Coronary artery (tissue), 2 donors: ENCODE measurements around the gene GABRG3.

ENCODE experiments used
- DNase-seq: peaks from one replicate; pipeline ENCODE4 v3.0.0-alpha.2; 2017; ENCODE audit warnings: low spot score
- H3K27ac ChIP-seq, 2 donors: fragments of 200-600 bp; sonication (generic); one replicate each; pipeline ENCODE4 v1.5.1; 2016 to 2019
- H3K4me3 ChIP-seq: fragments of 200-600 bp; sonication (generic); 2 replicates; pipeline ENCODE4 v1.5.1; 2016; ENCODE audit warnings: mild to moderate bottlenecking, moderate library complexity
- TF ChIP-seq, protein P1 (sequence below): fragments of 200-600 bp; sonication (generic); IDR thresholded peaks from one replicate; pipeline ENCODE4 v1.5.1; 2019; ENCODE audit warnings: antibody characterized with exemption

The GABRG3 gene

DNA sequence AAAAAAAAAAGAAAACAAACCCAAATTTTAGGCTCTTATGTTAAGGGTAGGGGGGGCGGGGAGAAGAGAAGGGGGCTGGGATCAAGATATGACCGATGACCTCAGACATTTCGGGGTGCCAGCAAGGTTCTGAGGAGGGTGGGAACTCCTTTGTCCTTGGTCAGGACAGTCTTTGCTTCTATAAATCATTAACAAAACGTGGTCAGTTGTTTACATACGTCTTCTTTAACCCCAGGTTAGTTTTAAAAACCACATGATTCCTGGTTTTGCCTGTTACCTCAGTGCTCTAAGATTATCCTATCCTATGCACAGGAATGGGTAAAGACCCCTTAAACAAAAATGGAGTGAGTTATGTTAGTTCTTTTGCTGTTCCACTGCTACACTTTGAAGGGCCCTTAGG lies 285.5 kb downstream of the GABRG3 start:
- no peak for DNase-seq
- Histone ChIP-seq H3K4me3 (no peak overlapping the region), H3K27ac (no peak overlapping the region)
- TF ChIP-seq, protein P1, sequence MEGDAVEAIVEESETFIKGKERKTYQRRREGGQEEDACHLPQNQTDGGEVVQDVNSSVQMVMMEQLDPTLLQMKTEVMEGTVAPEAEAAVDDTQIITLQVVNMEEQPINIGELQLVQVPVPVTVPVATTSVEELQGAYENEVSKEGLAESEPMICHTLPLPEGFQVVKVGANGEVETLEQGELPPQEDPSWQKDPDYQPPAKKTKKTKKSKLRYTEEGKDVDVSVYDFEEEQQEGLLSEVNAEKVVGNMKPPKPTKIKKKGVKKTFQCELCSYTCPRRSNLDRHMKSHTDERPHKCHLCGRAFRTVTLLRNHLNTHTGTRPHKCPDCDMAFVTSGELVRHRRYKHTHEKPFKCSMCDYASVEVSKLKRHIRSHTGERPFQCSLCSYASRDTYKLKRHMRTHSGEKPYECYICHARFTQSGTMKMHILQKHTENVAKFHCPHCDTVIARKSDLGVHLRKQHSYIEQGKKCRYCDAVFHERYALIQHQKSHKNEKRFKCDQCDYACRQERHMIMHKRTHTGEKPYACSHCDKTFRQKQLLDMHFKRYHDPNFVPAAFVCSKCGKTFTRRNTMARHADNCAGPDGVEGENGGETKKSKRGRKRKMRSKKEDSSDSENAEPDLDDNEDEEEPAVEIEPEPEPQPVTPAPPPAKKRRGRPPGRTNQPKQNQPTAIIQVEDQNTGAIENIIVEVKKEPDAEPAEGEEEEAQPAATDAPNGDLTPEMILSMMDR: no peak

DNA sequence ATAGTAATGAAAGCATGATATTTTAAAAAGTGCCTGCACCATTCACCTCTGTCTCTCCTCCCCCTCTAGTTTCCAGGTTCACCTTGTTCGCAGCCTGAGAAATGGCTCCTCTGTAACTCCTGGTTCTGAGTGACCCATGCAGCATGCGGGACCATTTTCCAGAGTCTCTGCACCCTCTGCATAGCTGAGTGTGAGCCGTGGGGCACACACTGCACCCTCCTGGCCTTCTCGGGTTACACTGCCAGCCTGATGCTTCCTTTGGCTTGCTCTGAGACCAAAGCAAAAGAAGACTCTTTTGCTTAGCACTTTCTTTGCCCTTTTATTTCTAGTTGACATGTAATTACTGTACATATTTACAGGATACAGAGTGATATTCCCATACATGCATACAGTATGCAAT lies 287.3 kb downstream of the GABRG3 start:
- no peak overlapping the region for H3K27ac ChIP-seq
- H3K4me3 ChIP-seq: no peak overlapping the region
- DNase-seq: no peak
- TF ChIP-seq, protein P1: no peak

DNA sequence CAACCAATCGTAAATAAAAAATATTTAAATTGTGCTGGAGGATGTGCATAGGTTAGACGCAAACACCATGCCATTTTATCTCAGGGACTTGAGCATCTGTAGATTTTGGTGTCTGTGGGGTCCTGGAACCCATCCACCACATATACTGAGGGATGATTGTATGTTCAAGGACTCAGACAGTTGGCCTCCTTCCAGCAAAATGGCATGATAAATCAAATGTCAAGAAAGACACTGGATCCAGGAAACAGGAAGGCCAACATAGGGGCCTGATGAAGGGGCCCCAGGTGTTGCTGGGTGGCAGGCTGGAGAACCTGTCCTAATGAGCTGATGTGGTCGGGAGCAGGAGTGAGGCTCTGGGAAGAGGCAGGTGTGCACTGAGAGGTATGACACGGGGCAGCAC lies 289.5 kb downstream of the GABRG3 start:
- TF ChIP-seq, protein P1: no peak
- DNase-seq: no peak
- Histone ChIP-seq H3K4me3 (no peak overlapping the region), H3K27ac (no peak overlapping the region)

DNA sequence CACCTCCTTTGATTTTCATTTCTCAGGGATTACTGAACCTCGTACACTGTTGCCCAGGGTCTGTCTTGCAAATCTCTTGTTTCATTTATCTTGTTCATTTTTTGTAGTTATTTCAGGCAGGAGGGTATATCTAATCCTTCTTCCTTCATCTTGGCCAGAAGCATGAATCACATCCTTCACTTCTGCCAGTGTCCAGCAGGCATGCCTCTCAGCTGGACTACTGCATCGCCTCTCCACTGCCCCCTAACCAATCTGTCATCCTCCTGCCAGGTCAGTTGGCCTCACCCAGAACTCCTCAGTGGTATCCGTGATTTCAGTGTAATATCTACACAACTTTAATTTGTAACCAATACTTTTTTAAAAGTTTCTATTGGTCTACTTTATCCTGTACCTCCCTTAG lies 297.9 kb downstream of the GABRG3 start:
- TF ChIP-seq, protein P1: no peak
- Histone ChIP-seq H3K4me3 (no peak overlapping the region), H3K27ac (no peak overlapping the region)
- no peak for DNase-seq

DNA sequence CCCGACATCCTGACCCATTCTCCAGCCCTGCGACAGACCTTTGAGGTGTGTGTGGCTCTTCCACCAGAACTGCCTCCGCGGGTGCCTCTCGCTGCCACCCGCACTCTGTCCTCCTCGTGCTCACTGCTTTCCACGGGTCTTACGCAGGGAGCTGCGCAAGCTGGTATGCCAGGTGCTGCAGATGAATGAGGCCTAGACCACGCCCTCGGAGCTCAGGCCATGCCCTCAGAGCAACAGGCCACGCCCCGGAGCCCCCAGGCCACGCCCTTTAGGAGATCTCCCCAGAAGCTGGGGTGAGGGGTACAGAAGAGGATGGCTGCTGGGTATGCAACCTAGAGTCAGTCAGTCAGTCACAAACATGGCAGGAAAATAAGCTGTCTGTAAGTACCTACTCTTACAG lies 300.3 kb downstream of the GABRG3 start:
- Histone ChIP-seq H3K27ac (no peak overlapping the region), H3K4me3 (no peak overlapping the region)
- DNase-seq: no peak
- TF ChIP-seq, protein P1: no peak

DNA sequence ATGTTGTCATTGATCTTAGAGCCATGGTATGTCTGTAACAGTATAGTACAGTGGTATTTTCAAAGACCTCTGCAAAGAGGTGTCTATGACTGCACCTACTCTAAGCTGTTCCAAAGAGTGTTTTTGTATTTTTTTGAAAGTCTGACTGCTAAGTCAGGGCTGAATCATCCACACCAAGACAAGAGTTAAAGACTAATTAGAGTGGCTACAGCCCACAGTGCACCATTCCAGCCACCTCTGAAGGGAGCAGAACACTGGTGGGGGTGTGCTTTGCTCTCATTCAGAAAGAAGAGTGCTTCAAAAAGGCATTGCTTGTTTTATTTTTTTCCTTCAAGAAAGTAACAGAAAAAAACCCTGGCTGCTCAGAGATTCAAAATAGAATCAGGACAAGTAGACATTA lies 301.4 kb downstream of the GABRG3 start:
- no peak overlapping the region for H3K27ac ChIP-seq
- DNase-seq: no peak
- H3K4me3 ChIP-seq: no peak overlapping the region
- TF ChIP-seq, protein P1: no peak

DNA sequence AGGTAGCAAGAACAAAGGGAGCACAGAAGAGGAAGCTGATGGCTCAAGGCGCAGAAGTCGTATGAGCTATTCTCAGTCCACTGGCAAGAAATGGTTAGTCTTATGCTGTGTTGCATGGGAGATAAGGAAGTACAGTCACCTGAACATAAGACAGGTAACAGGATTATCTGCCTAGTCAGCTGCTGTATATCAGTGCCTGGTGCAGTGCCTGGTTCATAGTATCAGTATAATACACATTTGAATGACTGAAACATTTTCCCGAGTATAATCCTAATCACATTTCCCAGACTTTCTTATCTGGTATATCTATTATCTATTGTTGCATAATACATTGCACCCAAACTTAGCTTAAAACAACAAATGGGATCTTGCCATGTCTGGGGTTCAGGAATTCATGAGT lies 302.5 kb downstream of the GABRG3 start:
- H3K4me3 ChIP-seq: no peak overlapping the region
- H3K27ac ChIP-seq: no peak overlapping the region
- TF ChIP-seq, protein P1: no peak
- no peak for DNase-seq
